Activated CD4-positive, alpha-beta T cell treated with anti-CD3 and anti-CD28 coated beads for 36 hours (primary cell): Measurements from ENCODE around the gene EIF2B1. TPM values are rescaled to one million over a fixed set of nuclear protein-coding genes. Genes with fewer than 3 reads are reported as not detected.

Experiments
- ATAC-seq: fragments of 200-7000 bp; cut with Tn5 transposase; one replicate; pipeline ENCODE4 v1.10.0; 2021; ENCODE audit warnings: mild to moderate bottlenecking, moderate library complexity
- CTCF ChIA-PET: fragments of 350-600 bp; sonication (Branson Sonifier 250); formaldehyde crosslinking; loops from one replicate; lab custom pipeline; 2021; ENCODE audit warnings: antibody characterized with exemption; lab: Charles Lee
- POLR2A ChIA-PET: fragments of 350-600 bp; sonication (Branson Sonifier 250); formaldehyde crosslinking; loops from one replicate; lab custom pipeline; 2021; ENCODE audit warnings: antibody characterized with exemption, inconsistent platforms; lab: Charles Lee
- DNase-seq: peaks from one replicate; pipeline ENCODE4 v3.0.0-alpha.2; 2020
- H3K27ac Mint-ChIP-seq: one replicate; pipeline ENCODE4 v1.8.0; 2021; ENCODE audit warnings: mixed read lengths
- H3K27me3 Mint-ChIP-seq: one replicate; pipeline ENCODE4 v1.8.0; 2021; ENCODE audit warnings: mixed read lengths
- H3K36me3 Mint-ChIP-seq: one replicate; pipeline ENCODE4 v1.8.0; 2021; ENCODE audit warnings: low read depth, mixed read lengths
- H3K4me1 Mint-ChIP-seq: one replicate; pipeline ENCODE4 v1.8.0; 2021; ENCODE audit warnings: mixed read lengths
- H3K4me3 Mint-ChIP-seq: one replicate; pipeline ENCODE4 v1.8.0; 2021; ENCODE audit warnings: mild to moderate bottlenecking, moderate library complexity, mixed read lengths
- H3K9me3 Mint-ChIP-seq: one replicate; pipeline ENCODE4 v1.8.0; 2021; ENCODE audit warnings: low read depth, mixed read lengths
- intact Hi-C, 2 experiments: fragments of 100-400 bp; cut with DNase I in 1 of 2; cut with micrococcal nuclease in 1 of 2; formaldehyde crosslinking; loops; one replicate each; pipeline versions ENCODE4 v1.14.2 to v1.15.1; 2022 to 2024; cut with DNase I, micrococcal nuclease
- total RNA-seq, 2 experiments: library from RNA; stranded (reverse); gene quantifications; one replicate each; pipeline ENCODE4 v1.2.3, GENCODE V29; 2021

The EIF2B1 gene
- 10 to 100 TPM; 52.7 to 61.0 TPM for total RNA-seq

GRCh38 chr12:123633379-123634141, at the start of gene EIF2B1, which contains the start of gene GTF2H3:
TSS of gene EIF2B1 (minus strand) at chr12:123633686. CDS start at chr12:123633557, 129 bp downstream.
TSS of gene GTF2H3 (plus strand) at chr12:123633829. CDS start at chr12:123633860, 31 bp downstream.
- peak within 1 kb of the TSS; percentile 96 for H3K27ac Mint-ChIP-seq
- intact Hi-C loops = loop anchor here (1.0 to 5.0 kb wide), 12 partner anchors 31 to 659 kb away; partner anchors contain the start of genes ATP6V0A2 (in 2 of the 2), DDX55 (in 2 of the 2), TMED2 (in 2 of the 2) and CDK2AP1 (in 1 of the 2)
- peaks cover 19% of the 10 kb centered on the region for H3K4me1 Mint-ChIP-seq
- ChIA-PET POLR2A (interaction anchor here (0.6 to 1.5 kb wide), 2 partner anchors 11 to 13 kb away, joined by 4 to 6 read pairs; no protein-coding TSS in a partner anchor), CTCF (interaction anchor here (0.7 to 2.7 kb wide), 2 partner anchors 29 to 385 kb away, joined by 3 to 8 read pairs; no protein-coding TSS in a partner anchor)
- no peaks in the 10 kb centered on the region for H3K9me3 Mint-ChIP-seq
- H3K36me3 Mint-ChIP-seq = peaks cover 37% of the 10 kb centered on the region
- H3K4me3 Mint-ChIP-seq = peak within 1 kb of the TSS; percentile 93
- ATAC-seq (peak; percentile 97), DNase-seq (peak; percentile 99)
- no peaks in the 10 kb centered on the region for H3K27me3 Mint-ChIP-seq

DNA sequence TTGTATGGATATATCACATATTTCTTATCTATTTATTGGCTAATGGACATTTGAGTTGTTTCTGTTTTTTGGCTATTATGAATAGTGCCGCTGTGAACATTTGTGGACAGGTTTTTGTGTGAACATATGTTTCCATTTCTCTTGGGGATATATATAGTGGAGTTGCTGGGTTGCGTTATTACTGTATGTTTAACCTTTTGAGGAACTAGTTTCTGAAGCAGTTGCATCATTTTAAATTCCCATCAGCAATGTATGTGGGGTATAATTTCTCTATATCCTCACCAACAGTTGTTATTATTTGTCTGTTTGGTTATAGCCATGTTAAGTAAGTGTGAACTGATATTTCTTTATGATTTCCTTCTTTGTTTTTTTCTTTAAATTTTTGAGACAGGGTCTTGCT, 48.1 kb upstream of the EIF2B1 start:
- ChIA-PET POLR2A (no interaction called here), CTCF (interaction anchor here (0.9 kb wide), 1 partner anchor 26 kb away, joined by 3 read pairs; no protein-coding TSS in a partner anchor)
- peak overlapping the region; percentile 21 for H3K27ac Mint-ChIP-seq
- H3K36me3 Mint-ChIP-seq = peaks cover 4% of the 10 kb centered on the region
- DNase-seq = no peak
- H3K4me1 Mint-ChIP-seq = peaks cover 10% of the 10 kb centered on the region
- H3K4me3 Mint-ChIP-seq = no peak overlapping the region
- no peak for ATAC-seq
- no peaks in the 10 kb centered on the region for H3K27me3 Mint-ChIP-seq
- intact Hi-C loops = no loop called here
- H3K9me3 Mint-ChIP-seq = no peaks in the 10 kb centered on the region

DNA sequence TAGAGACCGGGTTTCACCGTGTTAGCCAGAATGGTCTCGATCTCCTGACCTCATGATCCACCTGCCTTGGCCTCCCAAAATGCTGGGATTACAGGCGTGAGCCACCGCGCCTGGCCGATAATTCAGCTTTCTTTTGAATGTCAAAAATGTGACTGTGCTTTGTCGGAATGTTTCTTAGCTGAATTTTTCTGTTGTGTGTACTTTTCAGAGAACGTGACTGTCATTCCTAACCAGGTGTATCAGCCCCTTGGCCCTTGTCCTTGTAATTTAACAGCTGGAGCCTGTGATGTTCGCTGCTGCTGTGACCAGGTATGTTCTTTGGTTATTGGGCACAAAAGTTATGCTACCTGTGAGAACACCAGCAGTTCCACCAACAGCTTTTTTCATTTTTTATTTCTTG, 45.5 kb upstream of the EIF2B1 start:
- H3K4me3 Mint-ChIP-seq = no peak overlapping the region
- no peak for DNase-seq
- no peak overlapping the region for H3K27ac Mint-ChIP-seq
- POLR2A ChIA-PET = no interaction called here
- H3K36me3 Mint-ChIP-seq = peaks cover 4% of the 10 kb centered on the region
- intact Hi-C loops = no loop called here
- ATAC-seq = no peak
- H3K9me3 Mint-ChIP-seq = no peaks in the 10 kb centered on the region
- H3K4me1 Mint-ChIP-seq = peaks cover 10% of the 10 kb centered on the region
- CTCF ChIA-PET = no interaction called here
- H3K27me3 Mint-ChIP-seq = no peaks in the 10 kb centered on the region

DNA sequence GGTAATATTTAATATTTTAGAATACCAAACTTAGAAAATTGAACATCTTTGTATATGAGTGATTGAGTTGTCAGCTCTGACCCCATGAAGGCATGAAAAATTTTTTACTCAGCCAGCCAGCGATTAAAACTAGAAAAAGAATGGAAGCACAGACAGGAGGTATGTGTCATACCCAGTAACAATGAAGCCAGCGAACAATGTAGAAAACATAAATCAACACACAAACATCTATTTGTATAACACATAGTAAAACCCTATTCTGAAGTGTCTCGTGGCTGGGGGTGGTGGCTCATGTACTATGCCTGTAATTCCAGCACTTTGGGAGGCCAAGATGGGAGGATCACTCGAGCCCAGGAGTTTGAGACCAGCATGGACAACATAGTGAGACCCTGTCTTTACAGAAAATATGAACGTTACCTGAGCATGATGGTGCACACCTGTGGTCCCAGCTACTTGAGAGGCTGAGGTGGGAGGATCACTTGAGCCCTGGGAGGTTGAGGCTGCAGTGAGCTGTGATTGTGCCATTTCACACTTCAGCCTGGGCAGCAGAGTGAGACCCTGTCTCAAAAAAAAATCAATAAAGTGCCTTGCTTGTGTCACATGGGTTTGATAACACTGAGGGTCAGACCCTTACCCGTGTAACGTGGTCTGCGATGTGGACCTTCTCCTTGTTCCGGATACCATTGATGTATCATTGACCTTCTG, 43.3 kb upstream of the EIF2B1 start:
- Mint-ChIP-seq H3K27me3 (no peaks in the 10 kb centered on the region), H3K27ac (no peak overlapping the region), H3K9me3 (no peaks in the 10 kb centered on the region), H3K36me3 (peaks cover 6% of the 10 kb centered on the region), H3K4me1 (peaks cover 14% of the 10 kb centered on the region), H3K4me3 (no peak overlapping the region)
- CTCF ChIA-PET = interaction anchor here (0.5 kb wide), 1 partner anchor 166 kb away, joined by 3 read pairs; no protein-coding TSS in a partner anchor
- ATAC-seq (no peak), DNase-seq (no peak)
- POLR2A ChIA-PET = no interaction called here
- intact Hi-C loops = no loop called here

DNA sequence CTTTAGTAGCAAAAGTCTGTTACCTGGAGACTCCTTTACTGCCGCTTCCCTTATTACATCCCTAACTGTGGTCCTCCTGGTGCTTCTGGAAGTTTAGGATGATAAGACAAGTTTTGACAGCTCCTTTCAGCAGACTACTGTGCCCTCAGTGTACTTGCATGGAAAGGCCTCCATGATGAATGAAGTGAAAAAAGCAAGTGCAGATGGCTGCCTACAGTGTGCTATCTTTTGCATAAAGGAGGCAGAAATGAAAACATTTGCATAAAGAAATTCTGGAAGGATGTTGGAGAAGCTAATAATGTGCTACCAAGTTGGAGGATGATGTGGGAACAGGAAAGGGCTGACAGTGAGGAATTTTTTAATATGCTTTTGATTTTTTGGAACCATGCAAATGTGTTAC, 42.0 kb upstream of the EIF2B1 start:
- POLR2A ChIA-PET = no interaction called here
- H3K4me3 Mint-ChIP-seq = no peak overlapping the region
- H3K36me3 Mint-ChIP-seq = peaks cover 2% of the 10 kb centered on the region
- no peak for DNase-seq
- ATAC-seq = no peak
- H3K27me3 Mint-ChIP-seq = no peaks in the 10 kb centered on the region
- peaks cover 15% of the 10 kb centered on the region for H3K4me1 Mint-ChIP-seq
- intact Hi-C loops = no loop called here
- CTCF ChIA-PET = no interaction called here
- no peaks in the 10 kb centered on the region for H3K9me3 Mint-ChIP-seq
- no peak overlapping the region for H3K27ac Mint-ChIP-seq

- Mint-ChIP-seq H3K27me3 (no peaks in the 10 kb centered on the region), H3K4me1 (peaks cover 15% of the 10 kb centered on the region), H3K27ac (no peak overlapping the region), H3K9me3 (no peaks in the 10 kb centered on the region), H3K36me3 (peaks cover 2% of the 10 kb centered on the region), H3K4me3 (peak overlapping the region; percentile 78)
- no peak for DNase-seq
- intact Hi-C loops = loop anchor here (1.0 to 5.0 kb wide), 7 partner anchors 39 to 401 kb away; partner anchors contain the start of genes ATP6V0A2 (in 2 of the 2), CCDC92 (in 1 of the 2), CDK2AP1 (in 1 of the 2) and DDX55 (in 1 of the 2)
- CTCF ChIA-PET = no interaction called here
- ATAC-seq = no peak
- POLR2A ChIA-PET = interaction anchor here (2.0 kb wide), 1 partner anchor 41 kb away, joined by 5 read pairs; the partner anchor contains the start of gene ATP6V0A2
Observed at GRCh38 chr12:123671876-123672275, 38.4 kb upstream of the EIF2B1 start.

DNA sequence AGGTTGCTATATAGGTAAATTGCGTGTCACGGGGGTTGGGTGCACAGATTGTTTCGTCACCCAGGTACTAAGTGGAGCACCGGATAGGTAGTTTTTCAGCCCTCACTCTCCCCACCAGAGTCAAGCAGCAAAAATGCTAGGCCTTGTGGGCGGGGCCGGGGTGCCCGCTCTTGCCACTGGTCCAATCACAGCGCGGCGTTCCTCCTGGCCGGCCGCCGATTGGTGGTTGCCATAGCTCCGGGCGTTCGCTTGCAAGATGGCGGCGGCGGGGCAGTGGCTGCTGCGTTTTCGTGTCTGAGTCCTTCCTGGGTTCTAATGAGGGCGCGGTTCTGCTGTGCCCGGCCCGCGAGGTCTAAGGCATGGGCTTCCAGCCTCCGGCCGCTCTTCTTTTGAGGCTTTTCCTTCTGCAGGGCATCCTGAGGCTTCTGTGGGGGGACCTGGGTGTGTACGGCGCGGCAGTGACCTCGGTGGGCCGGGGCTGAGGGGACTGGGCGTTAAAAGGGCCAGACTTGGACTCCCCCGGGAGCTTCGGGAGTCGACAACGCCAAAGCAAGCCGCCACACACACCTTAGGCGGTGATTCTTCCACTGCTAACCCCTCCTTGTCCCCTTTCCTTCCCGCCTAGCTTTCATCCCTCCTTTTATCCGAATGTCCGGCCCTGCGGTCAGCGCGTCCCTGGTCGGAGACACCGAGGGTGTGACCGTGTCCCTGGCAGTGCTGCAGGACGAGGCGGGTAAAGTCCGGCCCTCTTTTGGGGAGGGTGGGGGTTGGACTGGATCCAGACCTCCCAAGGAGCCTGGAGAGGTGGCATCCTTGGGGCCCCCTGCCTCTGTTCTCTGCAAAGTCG, 37.6 kb upstream of the EIF2B1 start, which contains the start of gene TCTN2:
Gene TCTN2, plus strand, starts transcription at position 232 of the 847 bp plus-strand sequence. Its CDS starts 128 bp downstream, at position 360.
- ATAC-seq = peak; percentile 100
- peak; percentile 98 for DNase-seq
- H3K27me3 Mint-ChIP-seq = no peaks in the 10 kb centered on the region
- CTCF ChIA-PET = interaction anchor here (0.7 to 1.0 kb wide), 4 partner anchors 52 to 109 kb away, joined by 3 to 4 read pairs (median 3); no protein-coding TSS in a partner anchor
- peak within 1 kb of the TSS; percentile 25 for H3K27ac Mint-ChIP-seq
- peaks cover 2% of the 10 kb centered on the region for H3K36me3 Mint-ChIP-seq
- peak within 1 kb of the TSS; percentile 78 for H3K4me3 Mint-ChIP-seq
- H3K9me3 Mint-ChIP-seq = no peaks in the 10 kb centered on the region
- H3K4me1 Mint-ChIP-seq = peaks cover 15% of the 10 kb centered on the region
- intact Hi-C loops = loop anchor here (1.0 to 5.0 kb wide), 7 partner anchors 38 to 400 kb away; partner anchors contain the start of genes ATP6V0A2 (in 2 of the 2), CCDC92 (in 1 of the 2), CDK2AP1 (in 1 of the 2) and DDX55 (in 1 of the 2)
- POLR2A ChIA-PET = interaction anchor here (2.0 kb wide), 1 partner anchor 41 kb away, joined by 5 read pairs; the partner anchor contains the start of gene ATP6V0A2

DNA sequence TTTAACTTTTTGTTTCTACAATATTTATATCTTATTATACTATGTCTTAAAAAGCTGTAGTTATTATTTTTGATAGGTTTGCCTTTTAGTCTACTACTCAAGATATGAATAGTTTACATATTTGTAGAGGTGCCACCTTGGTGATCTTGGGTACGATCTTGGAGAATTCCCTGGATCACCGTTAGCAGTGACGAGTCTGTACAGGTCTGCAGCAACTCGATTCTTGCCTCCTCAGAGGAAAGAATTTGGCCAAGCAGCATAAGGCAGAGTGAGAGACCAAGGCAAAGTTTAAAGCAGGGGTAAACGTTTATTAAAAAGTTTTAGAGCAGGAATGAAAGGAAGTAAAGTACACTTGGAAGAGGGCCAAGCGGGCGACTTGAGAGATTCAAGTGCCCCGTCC, 34.3 kb upstream of the EIF2B1 start:
- CTCF ChIA-PET = no interaction called here
- no peak for ATAC-seq

DNA sequence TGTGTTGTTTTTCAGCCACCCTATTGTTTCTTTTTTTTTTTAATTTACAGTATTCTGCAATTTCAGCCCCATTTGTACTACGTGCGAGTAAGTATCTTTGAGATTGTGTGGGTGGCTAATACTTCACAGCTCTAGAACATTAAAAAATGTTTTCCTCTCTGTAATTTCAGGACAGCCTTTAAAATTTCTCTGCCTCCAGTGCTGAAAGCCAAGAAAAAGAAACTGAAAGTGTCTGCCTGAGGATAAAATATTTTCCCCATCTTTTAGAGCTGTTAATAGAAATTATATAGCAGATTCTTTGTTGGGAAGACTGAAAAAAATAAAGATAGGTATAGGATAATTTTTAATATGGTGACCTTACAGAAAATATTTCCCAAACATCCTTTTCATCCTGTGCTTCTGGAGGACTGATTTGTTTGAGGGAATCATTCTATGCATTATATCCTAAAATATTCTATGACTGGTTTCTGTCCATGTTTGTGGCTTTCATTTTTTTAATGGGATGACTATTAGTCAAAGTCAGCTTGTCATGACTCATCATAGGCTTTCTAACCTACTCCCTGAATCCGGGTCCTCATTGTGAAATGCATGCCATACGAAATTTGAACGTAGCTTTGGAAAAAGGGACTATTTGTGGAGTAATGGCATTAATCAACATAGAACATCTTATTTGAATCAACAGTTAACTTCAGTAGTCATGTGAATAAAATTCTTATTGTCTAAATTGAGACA, 26.7 kb upstream of the EIF2B1 start:
- ChIA-PET CTCF (no interaction called here), POLR2A (no interaction called here)
- intact Hi-C loops = no loop called here
- Mint-ChIP-seq H3K27ac (peak overlapping the region; percentile 65), H3K4me1 (peaks cover 10% of the 10 kb centered on the region), H3K36me3 (peaks cover 50% of the 10 kb centered on the region), H3K9me3 (no peaks in the 10 kb centered on the region), H3K4me3 (no peak overlapping the region), H3K27me3 (no peaks in the 10 kb centered on the region)
- DNase-seq = no peak
- ATAC-seq = no peak

More for the DNA sequence above, 34.3 kb upstream of the EIF2B1 start:
- POLR2A ChIA-PET = no interaction called here
- Mint-ChIP-seq H3K36me3 (peaks cover 13% of the 10 kb centered on the region), H3K9me3 (no peaks in the 10 kb centered on the region), H3K27ac (no peak overlapping the region), H3K27me3 (no peaks in the 10 kb centered on the region), H3K4me1 (peaks cover 15% of the 10 kb centered on the region), H3K4me3 (no peak overlapping the region)
- intact Hi-C loops = no loop called here
- no peak for DNase-seq

DNA sequence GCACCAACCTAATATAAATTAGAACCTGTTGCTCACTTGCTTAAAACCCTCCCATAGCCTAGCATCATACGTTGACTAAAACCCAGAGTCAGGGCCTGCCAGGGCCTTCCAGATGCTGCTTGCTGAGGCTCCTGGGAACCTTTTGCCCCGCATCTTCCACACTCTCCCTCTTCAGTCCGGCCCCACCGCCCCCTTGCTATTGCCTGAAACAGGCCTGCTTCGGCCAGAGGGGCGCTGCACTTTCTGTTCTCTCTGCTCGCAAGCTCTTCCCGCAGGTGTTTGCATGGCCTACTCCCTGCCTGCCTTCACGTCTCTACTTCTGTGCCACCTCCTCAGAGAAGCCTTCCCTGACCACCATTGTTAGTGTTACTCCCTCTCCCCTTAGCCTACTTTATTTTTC, 23.7 kb upstream of the EIF2B1 start:
- POLR2A ChIA-PET = no interaction called here
- no peaks in the 10 kb centered on the region for H3K27me3 Mint-ChIP-seq
- DNase-seq = no peak
- H3K4me3 Mint-ChIP-seq = no peak overlapping the region
- H3K9me3 Mint-ChIP-seq = no peaks in the 10 kb centered on the region
- intact Hi-C loops = no loop called here
- H3K36me3 Mint-ChIP-seq = peaks cover 52% of the 10 kb centered on the region
- peak overlapping the region; percentile 15 for H3K27ac Mint-ChIP-seq
- H3K4me1 Mint-ChIP-seq = peaks cover 10% of the 10 kb centered on the region
- CTCF ChIA-PET = interaction anchor here (0.6 to 0.7 kb wide), 3 partner anchors 14 to 717 kb away, joined by 3 to 4 read pairs (median 3); no protein-coding TSS in a partner anchor
- no peak for ATAC-seq
